Measurements from ENCODE around the gene PAGR1.

GRCh38 chr16:29802416-29802935, 13.5 kb upstream of the PAGR1 start:
- TF ChIP-seq CTCF (IDR thresholded peaks at IDR 0.05) (no peak), ZFX (IDR thresholded peaks at IDR 0.05; ENCODE audit: borderline replicate concordance) (no peak)

Measured in 22Rv1 (cell line).